IMR-90 (cell line): ENCODE measurements around the gene CLPTM1L.

ENCODE experiments used
- CEBPB ChIP-seq: IDR thresholded peaks from 2 replicates; pipeline ENCODE4 v1.6.1; 2012; ENCODE audit warnings: low read depth, low read length, improper control_type of control experiment
- CTCF ChIP-seq: conservative IDR thresholded peaks from 2 replicates; pipeline ENCODE4 v1.5.1; 2012; ENCODE audit warnings: mild to moderate bottlenecking, low read depth, low read length, improper control_type of control experiment
- ELK1 ChIP-seq: fragments of 150-350 bp; IDR thresholded peaks from 2 replicates; pipeline ENCODE4 v1.6.1; 2016; ENCODE audit warnings: low read depth, mild to moderate bottlenecking, low read length, moderate library complexity, borderline replicate concordance
- FOS ChIP-seq: fragments of 150-350 bp; IDR thresholded peaks from 2 replicates; pipeline ENCODE4 v1.6.1; 2016; ENCODE audit warnings: low read depth, low read length
- MAFK ChIP-seq: IDR thresholded peaks from 2 replicates; pipeline ENCODE4 v1.6.1; 2012; ENCODE audit warnings: low read depth, low read length, improper control_type of control experiment
- MAZ ChIP-seq: IDR thresholded peaks from 2 replicates; pipeline ENCODE4 v1.6.1; 2012; ENCODE audit warnings: low read depth, mild to moderate bottlenecking, low read length, improper control_type of control experiment, moderate library complexity, borderline replicate concordance
- MXI1 ChIP-seq: IDR thresholded peaks from 2 replicates; pipeline ENCODE4 v1.6.1; 2012; ENCODE audit warnings: low read depth, mild to moderate bottlenecking, low read length, moderate library complexity, borderline replicate concordance
- NFE2L2 ChIP-seq: fragments of 150-350 bp; IDR thresholded peaks from 2 replicates; pipeline ENCODE4 v1.6.1; 2016; ENCODE audit warnings: low read depth, mild to moderate bottlenecking, low read length
- POLR2A ChIP-seq: IDR thresholded peaks from 2 replicates; pipeline ENCODE4 v1.6.1; 2012; ENCODE audit warnings: mild to moderate bottlenecking, low read depth, low read length
- RAD21 ChIP-seq: IDR thresholded peaks from 2 replicates; pipeline ENCODE4 v1.6.1; 2012; ENCODE audit warnings: low read length, improper control_type of control experiment
- RFX5 ChIP-seq: IDR thresholded peaks from 2 replicates; pipeline ENCODE4 v1.8.0; 2012; ENCODE audit warnings: low read depth, mild to moderate bottlenecking, low read length, moderate library complexity
- SMC3 ChIP-seq: fragments of 150-350 bp; IDR thresholded peaks from 2 replicates; pipeline ENCODE4 v1.6.1; 2016; ENCODE audit warnings: low read depth, mild to moderate bottlenecking, antibody characterized with exemption, low read length, moderate library complexity
- USF2 ChIP-seq: fragments of 150-350 bp; IDR thresholded peaks from 2 replicates; pipeline ENCODE4 v1.6.1; 2017; ENCODE audit warnings: mild to moderate bottlenecking, antibody characterized with exemption, low read length, low read depth

GRCh38 chr5:1391691-1392090 is 46.8 kb upstream of the CLPTM1L start:
- no peak for TF ChIP-seq CTCF
- TF ChIP-seq MAFK: no peak
- no peak for TF ChIP-seq SMC3
- TF ChIP-seq POLR2A: no peak
- no peak for TF ChIP-seq MXI1
- TF ChIP-seq RAD21: no peak
- TF ChIP-seq FOS: no peak
- TF ChIP-seq MAZ: no peak
- no peak for TF ChIP-seq CEBPB
- no peak for TF ChIP-seq ELK1
- TF ChIP-seq USF2: no peak
- no peak for TF ChIP-seq RFX5
- TF ChIP-seq NFE2L2: no peak
